ENCODE results near the gene CAMKK2. TPM values are rescaled to one million over a fixed set of nuclear protein-coding genes. Genes with fewer than 3 reads are reported as not detected.
A peak's percentile ranks its signal among the peaks of the same experiment; 100 is the strongest.

Gene CAMKK2
- total and polyA plus RNA-seq, 2 donors from 2014 or later, result 16.3 to 35.6 TPM

DNA sequence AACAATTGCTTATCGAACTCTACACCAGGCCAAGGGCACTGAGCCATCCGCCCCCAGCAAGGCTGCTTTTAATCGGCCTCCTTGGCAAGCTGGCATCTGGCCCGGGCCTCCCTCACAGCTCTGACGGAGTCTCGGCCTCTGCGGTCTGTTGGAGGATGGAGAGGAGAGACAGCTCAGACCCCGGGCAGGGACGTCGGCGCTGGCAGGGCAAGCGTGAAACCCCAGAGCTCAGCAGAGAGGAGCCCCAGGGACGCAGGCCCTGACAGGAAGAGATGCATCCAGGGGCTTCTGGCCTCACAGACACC is 17.5 kb downstream of the CAMKK2 start:
- H3K27me3 ChIP-seq (ENCODE audit: control insufficient read depth, insufficient read depth, low read length), result no peaks in the 10 kb centered on the region
- peaks cover 0 to 4% (median 2%) of the 10 kb centered on the region in 3 donors for H3K36me3 ChIP-seq (ENCODE audit: control insufficient read depth in 2 of 3, insufficient read depth in 3 of 3, low read length in 3 of 3)
- FAIRE-seq (no peak), DNase-seq (peak in 1 of 5 donors; percentile 80)
- H3K4me1 ChIP-seq (ENCODE audit: control insufficient read depth in 2 of 3, insufficient read depth in 2 of 3, low read depth in 1 of 3, low read length in 3 of 3), result no peaks in the 10 kb centered on the region
- H3K4me3 ChIP-seq (ENCODE audit: low read length in 3 of 3), result no peak overlapping the region
- intact Hi-C loops (cut with DNase I), result no loop called here
- no peaks in the 10 kb centered on the region for H3K9me3 ChIP-seq (ENCODE audit: control insufficient read depth in 2 of 3, insufficient read depth in 1 of 3, low read length in 3 of 3)
- TF ChIP-seq CTCF (IDR thresholded peaks at IDR 0.05; ENCODE audit: borderline replicate concordance, extremely low read depth, insufficient read depth), result no peak
- H3K9ac ChIP-seq (ENCODE audit: low read length in 3 of 3), result no peak overlapping the region
- no peak overlapping the region for H3K27ac ChIP-seq (ENCODE audit: low read depth in 2 of 2, low read length in 2 of 2)

DNA sequence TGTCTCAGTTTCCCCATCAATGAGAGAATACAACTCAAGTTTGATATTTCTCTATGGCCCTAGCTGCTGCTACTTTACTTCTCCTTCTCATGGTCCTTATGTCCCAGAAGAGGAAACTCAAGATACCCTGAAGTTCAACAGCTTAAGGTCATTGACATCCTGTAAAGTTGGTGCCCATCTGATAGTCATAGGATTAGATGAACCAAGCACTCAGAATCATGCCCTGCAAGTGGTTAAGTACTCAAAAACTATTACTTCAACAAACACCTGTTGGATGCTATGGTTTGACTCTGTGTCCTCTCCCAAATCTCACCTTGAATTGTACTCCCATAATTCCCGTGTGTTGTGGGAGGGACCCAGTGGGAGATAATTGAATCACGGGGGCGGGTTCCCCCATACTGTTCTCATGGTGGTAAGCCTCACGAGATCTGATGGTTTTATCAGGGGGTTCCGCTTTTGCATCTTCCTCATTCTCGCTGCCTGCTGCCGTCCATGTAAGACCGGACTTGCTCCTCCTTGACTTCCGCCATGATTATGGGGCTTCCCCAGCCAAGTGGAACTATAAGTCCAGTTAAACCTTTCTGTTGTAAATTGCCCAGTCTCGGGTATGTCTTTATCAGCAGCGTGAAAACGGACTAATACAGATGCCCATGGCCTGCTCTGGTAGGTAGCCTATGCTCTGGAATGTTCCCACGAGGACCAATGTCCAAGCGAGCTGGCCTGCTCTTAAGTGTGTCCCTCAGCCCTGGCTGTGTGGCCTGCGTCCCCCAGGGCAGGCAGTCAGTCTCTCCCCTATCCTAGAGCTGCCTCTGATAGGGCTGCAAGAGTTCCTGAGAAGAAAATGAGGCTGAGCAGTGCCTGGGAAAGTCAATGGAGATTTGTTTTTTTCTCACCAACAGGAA is 18.1 kb downstream of the CAMKK2 start:
- intact Hi-C loops (cut with DNase I), result no loop called here
- FAIRE-seq (no peak), DNase-seq (peak in 1 of 5 donors; percentile 25)
- H3K27ac ChIP-seq (ENCODE audit: low read depth in 2 of 2, low read length in 2 of 2), result no peak overlapping the region
- peaks cover 0 to 5% (median 2%) of the 10 kb centered on the region in 3 donors for H3K36me3 ChIP-seq (ENCODE audit: control insufficient read depth in 2 of 3, insufficient read depth in 3 of 3, low read length in 3 of 3)
- H3K27me3 ChIP-seq (ENCODE audit: control insufficient read depth, insufficient read depth, low read length), result no peaks in the 10 kb centered on the region
- no peak for TF ChIP-seq CTCF (IDR thresholded peaks at IDR 0.05; ENCODE audit: borderline replicate concordance, extremely low read depth, insufficient read depth)
- H3K9me3 ChIP-seq (ENCODE audit: control insufficient read depth in 2 of 3, insufficient read depth in 1 of 3, low read length in 3 of 3), result no peaks in the 10 kb centered on the region
- no peaks in the 10 kb centered on the region for H3K4me1 ChIP-seq (ENCODE audit: control insufficient read depth in 2 of 3, insufficient read depth in 2 of 3, low read depth in 1 of 3, low read length in 3 of 3)
- H3K4me3 ChIP-seq (ENCODE audit: low read length in 3 of 3), result no peak overlapping the region
- H3K9ac ChIP-seq (ENCODE audit: low read length in 3 of 3), result no peak overlapping the region

DNA sequence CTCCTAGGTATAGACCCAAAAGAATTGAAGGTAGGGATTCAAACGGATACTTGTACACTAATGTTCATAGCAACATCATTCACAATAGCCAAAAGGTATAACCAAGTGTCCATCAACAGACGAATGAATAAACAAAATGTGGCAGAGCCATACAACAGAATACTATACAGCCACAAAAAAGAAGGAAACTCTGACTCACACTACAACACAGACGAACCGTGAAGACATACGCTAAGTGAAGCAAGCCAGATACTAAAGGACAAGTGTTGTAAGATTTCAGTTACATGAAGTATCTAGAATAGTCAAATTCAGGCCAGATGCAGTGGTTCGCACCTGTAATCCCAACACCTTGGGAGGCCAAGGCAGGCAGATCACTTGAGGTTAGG is 19.1 kb downstream of the CAMKK2 start:
- no peak for DNase-seq
- peaks cover 0 to 5% (median 2%) of the 10 kb centered on the region in 3 donors for H3K36me3 ChIP-seq (ENCODE audit: control insufficient read depth in 2 of 3, insufficient read depth in 3 of 3, low read length in 3 of 3)
- no peak for TF ChIP-seq CTCF (IDR thresholded peaks at IDR 0.05; ENCODE audit: borderline replicate concordance, extremely low read depth, insufficient read depth)
- H3K9ac ChIP-seq (ENCODE audit: low read length in 3 of 3), result no peak overlapping the region
- FAIRE-seq, result no peak
- H3K27me3 ChIP-seq (ENCODE audit: control insufficient read depth, insufficient read depth, low read length), result no peaks in the 10 kb centered on the region
- intact Hi-C loops (cut with DNase I), result no loop called here
- H3K27ac ChIP-seq (ENCODE audit: low read depth in 2 of 2, low read length in 2 of 2), result no peak overlapping the region
- no peaks in the 10 kb centered on the region for H3K9me3 ChIP-seq (ENCODE audit: control insufficient read depth in 2 of 3, insufficient read depth in 1 of 3, low read length in 3 of 3)
- no peak overlapping the region for H3K4me3 ChIP-seq (ENCODE audit: low read length in 3 of 3)
- no peaks in the 10 kb centered on the region for H3K4me1 ChIP-seq (ENCODE audit: control insufficient read depth in 2 of 3, insufficient read depth in 2 of 3, low read depth in 1 of 3, low read length in 3 of 3)

All from kidney (tissue), 14 donors.